ENCODE measurements around the gene SRF. TPM values are rescaled to one million over a fixed set of nuclear protein-coding genes. Genes with fewer than 3 reads are reported as not detected.

SRF gene
- total and polyA plus RNA-seq, 2 donors (not counting 3 experiments of a cell fraction or from before 2014, with no cell fraction given) = 34.4 to 55.8 TPM

DNA sequence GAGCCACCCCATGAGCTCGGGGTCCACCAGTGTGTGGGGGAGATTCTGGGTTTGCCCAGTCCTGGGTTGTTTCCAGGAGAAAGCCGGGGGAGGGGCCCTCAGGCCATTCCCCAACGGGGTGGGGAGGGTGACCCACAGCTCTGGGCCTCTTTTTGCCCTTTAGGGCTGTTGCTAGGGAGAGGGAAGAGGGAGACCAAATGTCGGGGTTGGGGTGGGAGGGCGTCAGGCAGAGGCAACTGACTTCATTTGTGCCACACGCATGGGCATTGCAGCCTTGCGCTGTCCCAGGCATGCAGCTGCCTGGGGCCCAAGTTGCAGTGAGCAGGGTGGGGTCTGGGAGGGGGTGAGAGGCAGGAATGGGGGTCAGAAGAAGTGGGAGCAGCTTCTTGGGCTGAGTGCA, 9.0 kb downstream of the SRF start:
- no TSS peak for BruUV-seq (replicated peaks)
- Histone ChIP-seq H3K27ac (ENCODE audit: insufficient read depth, low read depth, low read length) (no peak overlapping the region), H2AFZ (ENCODE audit: low read depth, low read length) (no peak overlapping the region), H3K4me2 (ENCODE audit: insufficient read depth, low read length) (no peak overlapping the region), H3K9me3 (replicated peaks; ENCODE audit: control insufficient read depth, insufficient read depth, low read length) (no peaks in the 10 kb centered on the region), H3K4me1 (ENCODE audit: control insufficient read depth, extremely low read depth, insufficient read depth, low read length) (peaks cover 20% of the 10 kb centered on the region), H3K79me2 (ENCODE audit: control insufficient read depth, insufficient read depth, low read length) (peaks cover 15% of the 10 kb centered on the region), H3K9ac (replicated peaks; ENCODE audit: extremely low read depth, insufficient read depth, low read length) (no peak overlapping the region), H3K27me3 (ENCODE audit: control insufficient read depth in 2 of 2, insufficient read depth in 2 of 2, low read length in 2 of 2) (no peaks in the 10 kb centered on the region), H4K20me1 (replicated peaks; ENCODE audit: control insufficient read depth, extremely low read depth, insufficient read depth, low read length) (peaks cover 2% of the 10 kb centered on the region), H3K4me3 (replicated peaks in 1 of 3; ENCODE audit: insufficient read depth in 1 of 3, low read depth in 1 of 3, low read length in 3 of 3) (no peak overlapping the region), H3K36me3 (ENCODE audit: control insufficient read depth in 2 of 2, extremely low read depth in 1 of 2, insufficient read depth in 2 of 2, low read length in 2 of 2) (peaks cover 13 to 36% of the 10 kb centered on the region in 2 experiments), H3K9me1 (replicated peaks; ENCODE audit: control insufficient read depth, extremely low read depth, insufficient read depth, low read length) (no peaks in the 10 kb centered on the region)
- POLR2A ChIA-PET = no interaction called here
- FAIRE-seq = no peak
- no peak for DNase-seq (ENCODE audit: low read depth, low spot score)
- intact Hi-C loops (cut with micrococcal nuclease) (no loop called here), dilution Hi-C loops (cut with MboI; ENCODE audit: extremely low pct_ligation_motif_present, low sequenced_read_pairs) (no loop called here)
- no peak for TF ChIP-seq FOS (IDR thresholded peaks at IDR 0.05; ENCODE audit: borderline replicate concordance, insufficient read depth, low read length)
- CTCF ChIA-PET = no interaction called here

DNA sequence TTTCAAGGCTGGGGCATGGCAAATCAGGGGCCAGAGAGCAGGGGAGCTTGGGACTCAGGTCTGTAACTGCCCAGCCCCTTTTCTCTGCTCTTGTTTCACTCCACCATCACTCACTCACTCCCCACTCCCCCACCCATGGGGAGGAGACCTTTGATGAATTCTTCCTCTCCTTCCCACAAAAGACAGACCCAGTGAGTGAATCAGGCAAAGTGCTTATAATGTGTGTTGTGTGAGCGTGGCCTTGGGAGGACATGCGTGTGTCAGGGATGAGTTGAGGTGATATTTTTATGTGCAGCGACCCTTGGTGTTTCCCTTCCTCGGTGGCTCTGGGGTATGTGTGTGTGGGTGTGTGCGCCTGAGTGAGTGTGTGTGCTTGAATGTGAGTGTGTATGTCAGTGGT, 9.9 kb downstream of the SRF start:
- DNase-seq (ENCODE audit: low read depth, low spot score) (no peak), FAIRE-seq (no peak)
- H2AFZ ChIP-seq (ENCODE audit: low read depth, low read length) = no peak overlapping the region
- no peaks in the 10 kb centered on the region for H3K9me3 ChIP-seq (replicated peaks; ENCODE audit: control insufficient read depth, insufficient read depth, low read length)
- TF ChIP-seq POLR2AphosphoS5 (IDR thresholded peaks at IDR 0.05; ENCODE audit: insufficient read depth, low read depth, low read length) (no peak), JUN (IDR thresholded peaks at IDR 0.05; ENCODE audit: borderline replicate concordance, insufficient read depth, insufficient read length, low read depth) (no peak), FOS (IDR thresholded peaks at IDR 0.05; ENCODE audit: borderline replicate concordance, insufficient read depth, low read length) (no peak), POLR2A (IDR thresholded peaks at IDR 0.05; ENCODE audit: low read depth, low read length) (no peak), GATA2 (IDR thresholded peaks at IDR 0.05; ENCODE audit: insufficient read depth, insufficient read length, low read depth, low read length) (no peak), EZH2 (IDR thresholded peaks at IDR 0.05; ENCODE audit: borderline replicate concordance, low read depth, low read length, severe bottlenecking) (no peak), MYC (IDR thresholded peaks at IDR 0.05; ENCODE audit: low read depth, low read length) (no peak), MAX (IDR thresholded peaks at IDR 0.05; ENCODE audit: insufficient read depth, insufficient read length) (no peak)
- TF ChIP-seq, protein P1, sequence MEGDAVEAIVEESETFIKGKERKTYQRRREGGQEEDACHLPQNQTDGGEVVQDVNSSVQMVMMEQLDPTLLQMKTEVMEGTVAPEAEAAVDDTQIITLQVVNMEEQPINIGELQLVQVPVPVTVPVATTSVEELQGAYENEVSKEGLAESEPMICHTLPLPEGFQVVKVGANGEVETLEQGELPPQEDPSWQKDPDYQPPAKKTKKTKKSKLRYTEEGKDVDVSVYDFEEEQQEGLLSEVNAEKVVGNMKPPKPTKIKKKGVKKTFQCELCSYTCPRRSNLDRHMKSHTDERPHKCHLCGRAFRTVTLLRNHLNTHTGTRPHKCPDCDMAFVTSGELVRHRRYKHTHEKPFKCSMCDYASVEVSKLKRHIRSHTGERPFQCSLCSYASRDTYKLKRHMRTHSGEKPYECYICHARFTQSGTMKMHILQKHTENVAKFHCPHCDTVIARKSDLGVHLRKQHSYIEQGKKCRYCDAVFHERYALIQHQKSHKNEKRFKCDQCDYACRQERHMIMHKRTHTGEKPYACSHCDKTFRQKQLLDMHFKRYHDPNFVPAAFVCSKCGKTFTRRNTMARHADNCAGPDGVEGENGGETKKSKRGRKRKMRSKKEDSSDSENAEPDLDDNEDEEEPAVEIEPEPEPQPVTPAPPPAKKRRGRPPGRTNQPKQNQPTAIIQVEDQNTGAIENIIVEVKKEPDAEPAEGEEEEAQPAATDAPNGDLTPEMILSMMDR (IDR thresholded peaks at IDR 0.05; ENCODE audit: extremely low read depth in 1 of 2, insufficient read depth in 1 of 2, low read depth in 1 of 2, low read length in 2 of 2) = no peak
- H3K4me3 ChIP-seq (replicated peaks in 1 of 3; ENCODE audit: insufficient read depth in 1 of 3, low read depth in 1 of 3, low read length in 3 of 3) = no peak overlapping the region
- H3K4me1 ChIP-seq (ENCODE audit: control insufficient read depth, extremely low read depth, insufficient read depth, low read length) = peaks cover 17% of the 10 kb centered on the region
- no peak overlapping the region for H3K4me2 ChIP-seq (ENCODE audit: insufficient read depth, low read length)
- intact Hi-C loops (cut with micrococcal nuclease) = no loop called here
- peaks cover 11 to 35% of the 10 kb centered on the region in 2 experiments for H3K36me3 ChIP-seq (ENCODE audit: control insufficient read depth in 2 of 2, extremely low read depth in 1 of 2, insufficient read depth in 2 of 2, low read length in 2 of 2)
- peaks cover 7% of the 10 kb centered on the region for H3K79me2 ChIP-seq (ENCODE audit: control insufficient read depth, insufficient read depth, low read length)
- no peaks in the 10 kb centered on the region for H3K27me3 ChIP-seq (ENCODE audit: control insufficient read depth in 2 of 2, insufficient read depth in 2 of 2, low read length in 2 of 2)
- no TSS peak for BruUV-seq (replicated peaks)
- H3K9me1 ChIP-seq (replicated peaks; ENCODE audit: control insufficient read depth, extremely low read depth, insufficient read depth, low read length) = no peaks in the 10 kb centered on the region
- ChIA-PET CTCF (no interaction called here), POLR2A (interaction anchor here (0.6 kb wide), 1 partner anchor 32 kb away, joined by 3 read pairs; no protein-coding TSS in a partner anchor)
- no peaks in the 10 kb centered on the region for H4K20me1 ChIP-seq (replicated peaks; ENCODE audit: control insufficient read depth, extremely low read depth, insufficient read depth, low read length)
- no peak overlapping the region for H3K27ac ChIP-seq (ENCODE audit: insufficient read depth, low read depth, low read length)
- dilution Hi-C loops (cut with MboI; ENCODE audit: extremely low pct_ligation_motif_present, low sequenced_read_pairs) = no loop called here
- no peak overlapping the region for H3K9ac ChIP-seq (replicated peaks; ENCODE audit: extremely low read depth, insufficient read depth, low read length)
